Measurements from ENCODE around the gene TUBGCP6.

DNA sequence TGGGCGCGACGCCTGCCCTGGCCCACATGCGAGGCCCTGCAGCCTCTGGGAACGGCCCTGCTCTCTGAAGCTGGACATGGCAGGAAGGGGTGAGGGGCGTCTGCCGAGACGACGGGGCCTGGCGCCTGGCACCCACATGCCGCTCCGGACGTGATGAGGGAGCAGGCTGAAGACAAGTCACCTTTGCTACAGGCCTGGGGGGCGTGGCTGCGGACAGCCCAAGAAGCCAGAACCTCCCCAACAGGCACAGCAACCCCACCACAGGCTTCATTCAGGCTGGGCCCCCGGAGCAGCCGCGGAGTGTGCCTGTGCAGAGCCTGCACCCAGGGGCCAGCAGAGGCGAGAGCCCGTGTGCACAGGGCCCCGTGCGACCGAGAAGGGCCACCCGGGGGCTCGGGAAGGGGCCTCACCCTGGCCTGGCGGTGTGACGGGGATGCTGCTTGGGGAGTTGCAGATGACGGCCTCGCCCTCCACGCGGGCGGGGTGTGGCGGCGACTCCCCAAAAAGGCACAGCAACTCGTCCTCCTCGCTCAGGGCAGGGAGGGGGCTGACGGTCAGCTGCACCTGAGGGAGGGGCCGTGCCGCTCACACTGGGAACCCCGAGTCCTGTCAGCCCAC is 42.0 kb upstream of the TUBGCP6 start:
- TF ChIP-seq, protein P1, sequence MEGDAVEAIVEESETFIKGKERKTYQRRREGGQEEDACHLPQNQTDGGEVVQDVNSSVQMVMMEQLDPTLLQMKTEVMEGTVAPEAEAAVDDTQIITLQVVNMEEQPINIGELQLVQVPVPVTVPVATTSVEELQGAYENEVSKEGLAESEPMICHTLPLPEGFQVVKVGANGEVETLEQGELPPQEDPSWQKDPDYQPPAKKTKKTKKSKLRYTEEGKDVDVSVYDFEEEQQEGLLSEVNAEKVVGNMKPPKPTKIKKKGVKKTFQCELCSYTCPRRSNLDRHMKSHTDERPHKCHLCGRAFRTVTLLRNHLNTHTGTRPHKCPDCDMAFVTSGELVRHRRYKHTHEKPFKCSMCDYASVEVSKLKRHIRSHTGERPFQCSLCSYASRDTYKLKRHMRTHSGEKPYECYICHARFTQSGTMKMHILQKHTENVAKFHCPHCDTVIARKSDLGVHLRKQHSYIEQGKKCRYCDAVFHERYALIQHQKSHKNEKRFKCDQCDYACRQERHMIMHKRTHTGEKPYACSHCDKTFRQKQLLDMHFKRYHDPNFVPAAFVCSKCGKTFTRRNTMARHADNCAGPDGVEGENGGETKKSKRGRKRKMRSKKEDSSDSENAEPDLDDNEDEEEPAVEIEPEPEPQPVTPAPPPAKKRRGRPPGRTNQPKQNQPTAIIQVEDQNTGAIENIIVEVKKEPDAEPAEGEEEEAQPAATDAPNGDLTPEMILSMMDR (IDR thresholded peaks at IDR 0.05; ENCODE audit: poor library complexity) = no peak
- TF ChIP-seq EZH2 (IDR thresholded peaks at IDR 0.05; ENCODE audit: borderline replicate concordance) = no peak
- no peak for TF ChIP-seq EZH2phosphoT487 (IDR thresholded peaks at IDR 0.05; ENCODE audit: low read depth, severe bottlenecking, unreplicated experiment)

Measured in hepatocyte (in vitro differentiated cells).